ENCODE data around the gene NKX6-1.

- TF ChIP-seq POLR2AphosphoS5 (IDR thresholded peaks at IDR 0.05; ENCODE audit: insufficient read depth, low read depth, low read length) = no peak
- TF ChIP-seq, protein P1, sequence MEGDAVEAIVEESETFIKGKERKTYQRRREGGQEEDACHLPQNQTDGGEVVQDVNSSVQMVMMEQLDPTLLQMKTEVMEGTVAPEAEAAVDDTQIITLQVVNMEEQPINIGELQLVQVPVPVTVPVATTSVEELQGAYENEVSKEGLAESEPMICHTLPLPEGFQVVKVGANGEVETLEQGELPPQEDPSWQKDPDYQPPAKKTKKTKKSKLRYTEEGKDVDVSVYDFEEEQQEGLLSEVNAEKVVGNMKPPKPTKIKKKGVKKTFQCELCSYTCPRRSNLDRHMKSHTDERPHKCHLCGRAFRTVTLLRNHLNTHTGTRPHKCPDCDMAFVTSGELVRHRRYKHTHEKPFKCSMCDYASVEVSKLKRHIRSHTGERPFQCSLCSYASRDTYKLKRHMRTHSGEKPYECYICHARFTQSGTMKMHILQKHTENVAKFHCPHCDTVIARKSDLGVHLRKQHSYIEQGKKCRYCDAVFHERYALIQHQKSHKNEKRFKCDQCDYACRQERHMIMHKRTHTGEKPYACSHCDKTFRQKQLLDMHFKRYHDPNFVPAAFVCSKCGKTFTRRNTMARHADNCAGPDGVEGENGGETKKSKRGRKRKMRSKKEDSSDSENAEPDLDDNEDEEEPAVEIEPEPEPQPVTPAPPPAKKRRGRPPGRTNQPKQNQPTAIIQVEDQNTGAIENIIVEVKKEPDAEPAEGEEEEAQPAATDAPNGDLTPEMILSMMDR (IDR thresholded peaks at IDR 0.05; ENCODE audit: extremely low read depth in 1 of 2, insufficient read depth in 1 of 2, low read depth in 1 of 2, low read length in 2 of 2) = no peak
These were observed 17.2 kb downstream of the NKX6-1 start for GRCh38 chr4:84481860-84482245.

All from endothelial cell of umbilical vein (primary cell).